ENCODE results near the gene CENPE.
"Not testable (repeated sequence)": the region's sequence is repeated elsewhere in the genome, so short reads cannot be mapped to it uniquely, and the experiment has no call there.

CENPE gene, protein sequence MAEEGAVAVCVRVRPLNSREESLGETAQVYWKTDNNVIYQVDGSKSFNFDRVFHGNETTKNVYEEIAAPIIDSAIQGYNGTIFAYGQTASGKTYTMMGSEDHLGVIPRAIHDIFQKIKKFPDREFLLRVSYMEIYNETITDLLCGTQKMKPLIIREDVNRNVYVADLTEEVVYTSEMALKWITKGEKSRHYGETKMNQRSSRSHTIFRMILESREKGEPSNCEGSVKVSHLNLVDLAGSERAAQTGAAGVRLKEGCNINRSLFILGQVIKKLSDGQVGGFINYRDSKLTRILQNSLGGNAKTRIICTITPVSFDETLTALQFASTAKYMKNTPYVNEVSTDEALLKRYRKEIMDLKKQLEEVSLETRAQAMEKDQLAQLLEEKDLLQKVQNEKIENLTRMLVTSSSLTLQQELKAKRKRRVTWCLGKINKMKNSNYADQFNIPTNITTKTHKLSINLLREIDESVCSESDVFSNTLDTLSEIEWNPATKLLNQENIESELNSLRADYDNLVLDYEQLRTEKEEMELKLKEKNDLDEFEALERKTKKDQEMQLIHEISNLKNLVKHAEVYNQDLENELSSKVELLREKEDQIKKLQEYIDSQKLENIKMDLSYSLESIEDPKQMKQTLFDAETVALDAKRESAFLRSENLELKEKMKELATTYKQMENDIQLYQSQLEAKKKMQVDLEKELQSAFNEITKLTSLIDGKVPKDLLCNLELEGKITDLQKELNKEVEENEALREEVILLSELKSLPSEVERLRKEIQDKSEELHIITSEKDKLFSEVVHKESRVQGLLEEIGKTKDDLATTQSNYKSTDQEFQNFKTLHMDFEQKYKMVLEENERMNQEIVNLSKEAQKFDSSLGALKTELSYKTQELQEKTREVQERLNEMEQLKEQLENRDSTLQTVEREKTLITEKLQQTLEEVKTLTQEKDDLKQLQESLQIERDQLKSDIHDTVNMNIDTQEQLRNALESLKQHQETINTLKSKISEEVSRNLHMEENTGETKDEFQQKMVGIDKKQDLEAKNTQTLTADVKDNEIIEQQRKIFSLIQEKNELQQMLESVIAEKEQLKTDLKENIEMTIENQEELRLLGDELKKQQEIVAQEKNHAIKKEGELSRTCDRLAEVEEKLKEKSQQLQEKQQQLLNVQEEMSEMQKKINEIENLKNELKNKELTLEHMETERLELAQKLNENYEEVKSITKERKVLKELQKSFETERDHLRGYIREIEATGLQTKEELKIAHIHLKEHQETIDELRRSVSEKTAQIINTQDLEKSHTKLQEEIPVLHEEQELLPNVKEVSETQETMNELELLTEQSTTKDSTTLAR (N-terminal part only)

DNA sequence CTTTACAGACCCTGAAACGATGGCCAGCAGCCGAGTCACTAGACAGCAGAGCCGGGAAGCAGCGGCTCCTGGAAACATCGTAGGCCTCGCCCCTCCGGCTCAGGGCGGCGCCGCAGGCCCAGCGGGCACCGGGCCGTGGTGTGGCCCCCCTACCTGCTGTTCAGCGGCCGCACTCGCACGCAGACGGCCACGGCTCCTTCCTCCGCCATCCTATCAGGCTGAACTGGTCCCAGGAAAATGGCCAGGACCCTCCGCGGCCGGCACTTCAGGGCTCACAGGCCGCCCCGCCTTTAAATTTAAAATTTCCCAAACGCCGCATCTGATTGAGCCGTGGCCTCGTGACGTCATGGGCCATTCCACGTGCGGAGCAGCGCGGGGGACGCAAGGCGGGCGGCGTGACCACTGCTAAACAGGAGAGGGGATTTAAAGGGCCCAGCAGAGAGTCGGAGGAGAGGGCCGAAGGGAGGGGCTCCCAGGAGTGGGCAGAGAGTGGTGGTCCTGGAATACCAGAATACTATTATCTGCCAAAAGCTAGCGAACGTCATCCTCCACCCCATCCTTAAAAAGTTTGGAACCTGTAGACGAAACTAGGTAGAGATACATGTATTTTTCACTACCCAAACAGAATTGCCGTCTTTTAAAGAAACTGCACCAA is at the start of gene CENPE:
TSS of gene CENPE (minus strand) at position 233 of the 655 bp plus-strand sequence. CDS start at position 209, 24 bp downstream.
- peak; percentile 35 for DNase-seq

DNA sequence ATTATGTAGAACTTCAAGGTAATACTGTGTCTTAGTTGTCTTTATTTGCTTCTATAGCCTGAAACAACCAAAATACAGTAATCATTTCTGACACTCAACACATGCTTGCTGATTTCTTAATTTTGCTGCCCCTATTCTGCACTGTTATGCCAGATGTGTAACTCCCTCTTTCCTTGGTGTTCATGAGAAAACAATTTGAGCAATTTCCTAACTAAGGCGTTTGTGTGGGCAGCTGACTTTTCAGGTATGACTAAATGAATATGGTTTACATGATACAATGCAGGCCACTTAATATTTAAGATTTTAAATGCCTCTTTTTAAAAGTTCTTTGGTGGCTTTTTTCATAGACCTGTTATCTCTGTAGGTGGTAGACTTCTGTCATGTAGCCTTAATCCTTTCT is 46.1 kb upstream of the CENPE start:
- DNase-seq = no peak

- not testable (repeated sequence) for DNase-seq
Observed at GRCh38 chr4:103230938-103231337, 32.8 kb upstream of the CENPE start.

DNA sequence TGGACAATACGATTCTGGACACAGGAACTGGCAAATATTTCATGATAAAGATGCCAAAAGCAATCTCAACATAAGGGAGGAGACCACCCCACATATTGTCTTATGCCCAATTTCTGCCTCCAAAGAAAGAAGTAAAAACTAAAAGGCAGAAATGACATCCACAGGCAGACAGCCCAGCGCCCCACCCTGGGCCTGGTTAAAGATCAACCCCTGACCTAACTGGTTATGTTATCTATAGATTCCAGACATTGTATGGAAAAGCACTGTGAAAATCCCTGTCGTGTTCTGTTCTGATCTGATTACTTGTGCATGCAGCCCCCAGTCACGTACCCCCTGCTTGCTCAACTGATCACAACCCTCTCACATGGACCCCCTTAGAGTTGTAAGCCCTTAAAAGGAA is 25.4 kb upstream of the CENPE start:
- DNase-seq = not testable (repeated sequence)

DNA sequence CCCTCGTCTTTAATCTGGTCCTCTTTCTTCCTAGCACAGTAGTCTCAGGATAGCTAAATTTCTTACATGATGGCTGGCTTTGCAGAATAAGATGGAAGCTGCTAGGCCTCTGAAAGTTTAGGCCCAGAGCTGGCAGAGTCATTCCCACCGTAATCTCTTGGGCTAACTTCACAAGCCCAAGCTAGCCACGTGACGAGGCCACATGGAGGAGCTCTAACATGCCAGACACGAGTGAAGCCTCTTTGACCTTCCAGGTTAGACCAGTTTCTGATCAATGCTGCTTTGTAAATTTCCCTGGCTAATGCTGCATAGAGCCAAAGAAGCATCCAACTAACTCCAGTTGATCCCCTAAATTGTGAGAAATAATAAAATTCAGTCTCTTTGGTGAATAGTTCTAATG is 9.5 kb upstream of the CENPE start:
- DNase-seq = peak; percentile 13

DNA sequence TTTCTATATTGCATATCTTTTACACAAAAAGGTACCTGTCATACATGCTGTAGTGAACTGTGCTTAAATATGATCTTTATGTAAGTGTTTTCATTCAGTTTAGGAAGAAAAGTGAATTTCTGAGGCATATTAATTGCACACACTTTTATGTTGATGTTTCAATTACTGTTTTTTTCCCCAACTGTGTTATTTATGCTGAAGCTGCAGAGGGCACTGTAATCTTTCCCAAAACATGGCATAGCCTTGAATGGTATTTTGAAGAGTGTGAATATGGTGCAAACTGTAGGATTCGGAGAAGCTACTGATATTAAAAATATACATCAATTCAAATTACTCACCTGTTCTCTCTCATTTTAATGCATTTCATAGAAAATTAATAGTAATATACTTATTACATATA is 6.0 kb upstream of the CENPE start:
- DNase-seq = no peak

DNA sequence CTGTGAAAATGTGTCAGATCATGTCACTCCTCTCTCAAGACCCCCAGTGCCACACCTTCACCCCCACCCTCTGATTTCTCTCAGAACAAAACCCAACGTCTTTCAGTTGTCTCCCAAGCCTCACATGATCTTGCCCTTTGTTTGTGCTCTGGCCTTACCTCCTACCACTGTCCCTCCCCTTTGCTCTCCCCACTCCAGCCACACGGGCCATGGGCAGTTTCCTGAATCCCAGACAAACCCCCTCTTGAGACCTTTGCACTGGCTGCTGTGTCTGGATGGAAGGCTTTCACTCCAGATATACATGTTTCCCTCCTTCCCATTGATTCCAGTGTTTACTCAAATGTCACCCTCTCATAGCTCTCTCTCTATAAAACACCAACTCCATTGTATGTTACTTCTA is 3.6 kb upstream of the CENPE start:
- no peak for DNase-seq

DNA sequence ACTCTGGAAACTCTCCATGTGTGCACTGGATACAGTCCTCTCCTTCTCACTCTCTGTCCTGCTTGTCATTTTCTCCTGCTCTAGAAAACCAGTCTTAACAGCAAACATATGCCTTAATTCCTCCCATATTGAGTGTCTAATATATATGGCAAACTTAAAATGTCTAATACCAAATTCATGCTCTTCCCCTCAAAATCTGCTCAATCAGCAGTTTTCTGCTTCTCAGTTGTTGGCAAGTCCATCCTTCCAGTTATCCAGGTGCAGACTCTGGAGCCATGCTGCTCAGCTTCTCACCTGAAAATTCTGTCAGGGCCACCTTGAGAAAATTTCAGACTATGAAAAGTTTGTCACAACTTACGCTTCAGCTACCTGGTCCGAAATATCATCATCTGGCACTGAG is 3.1 kb upstream of the CENPE start:
- DNase-seq = no peak

DNA sequence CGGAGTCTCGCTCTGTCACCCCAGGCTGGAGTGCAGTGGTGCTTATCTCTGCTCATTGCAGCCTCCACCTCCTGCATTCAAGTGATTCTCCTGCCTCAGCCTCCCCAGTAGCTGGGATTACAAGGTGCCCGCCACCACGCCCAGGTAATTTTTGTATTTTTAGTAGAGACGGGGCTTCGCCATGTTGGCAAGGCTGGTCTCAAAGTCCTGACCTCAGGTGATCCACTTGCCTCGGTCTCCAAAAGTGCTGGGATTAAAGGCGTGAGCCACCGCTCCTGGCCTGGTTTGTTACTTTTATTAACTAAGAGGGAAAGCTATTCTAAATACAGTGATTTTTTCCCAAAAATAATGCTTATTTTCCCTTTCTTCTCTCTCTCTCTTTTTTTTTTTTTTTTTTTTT is 866 bp upstream of the CENPE start:
- no peak for DNase-seq

GRCh38 chr4:103197765-103198110 is 405 bp downstream of the CENPE start:
- no peak for DNase-seq

GRCh38 chr4:103193457-103193856 is 4.7 kb downstream of the CENPE start:
- no peak for DNase-seq

GRCh38 chr4:103171006-103171405 is 27.1 kb downstream of the CENPE start:
- no peak for DNase-seq

DNA sequence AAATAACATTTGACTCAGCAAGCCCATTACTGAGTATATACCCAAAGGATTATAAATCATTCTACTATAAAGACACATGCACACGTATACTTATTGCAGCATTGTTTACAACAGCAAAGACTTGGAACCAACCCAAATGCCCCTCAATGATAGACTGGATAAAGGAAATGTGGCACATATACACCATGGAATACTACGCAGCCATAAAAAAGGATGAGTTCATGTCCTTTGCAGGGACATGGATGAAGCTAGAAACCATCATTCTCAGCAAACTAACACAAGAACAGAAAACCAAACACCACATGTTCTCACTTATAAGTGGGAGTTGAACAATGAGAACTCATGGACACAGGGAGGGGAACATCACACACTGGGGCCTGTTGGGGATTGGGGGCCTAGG is 28.4 kb downstream of the CENPE start:
- not testable (repeated sequence) for DNase-seq

DNA sequence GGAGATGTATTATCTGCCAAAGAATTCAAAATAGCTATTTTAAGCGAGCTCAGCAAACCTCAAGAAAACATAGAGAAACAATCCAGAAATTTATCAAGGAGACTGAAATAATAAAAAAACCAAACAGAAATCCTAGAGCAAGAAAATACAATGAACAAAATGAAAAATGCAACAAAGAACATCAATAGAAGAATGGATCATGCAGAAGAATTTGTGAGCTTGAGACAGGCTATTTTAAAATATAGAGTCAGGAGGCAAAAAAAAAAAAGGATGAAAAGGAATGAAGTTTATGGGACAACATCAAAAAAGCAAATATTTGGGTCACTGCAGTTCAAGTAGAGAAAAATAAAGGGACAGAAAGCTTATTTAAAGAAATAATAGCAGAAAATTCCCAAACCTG is 29.1 kb downstream of the CENPE start:
- DNase-seq = no peak

DNA sequence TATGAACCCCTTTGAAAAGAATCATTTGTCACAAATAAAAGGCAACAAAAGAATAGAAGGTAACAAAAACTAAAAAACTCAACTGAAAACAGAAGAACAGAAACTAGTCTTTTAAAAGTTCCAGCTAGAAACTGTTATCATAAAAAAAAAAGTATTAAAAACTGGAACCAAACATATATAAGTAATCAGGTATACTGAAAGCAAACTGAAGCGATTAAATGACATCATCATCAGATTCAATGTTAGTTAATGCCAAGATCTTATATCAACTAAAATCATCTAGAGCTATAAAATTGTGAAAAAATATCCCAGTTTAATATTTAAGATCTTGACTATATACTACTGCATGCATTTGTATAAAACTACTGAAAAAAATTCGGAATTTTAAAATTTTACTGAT is 36.0 kb downstream of the CENPE start:
- no peak for DNase-seq

DNA sequence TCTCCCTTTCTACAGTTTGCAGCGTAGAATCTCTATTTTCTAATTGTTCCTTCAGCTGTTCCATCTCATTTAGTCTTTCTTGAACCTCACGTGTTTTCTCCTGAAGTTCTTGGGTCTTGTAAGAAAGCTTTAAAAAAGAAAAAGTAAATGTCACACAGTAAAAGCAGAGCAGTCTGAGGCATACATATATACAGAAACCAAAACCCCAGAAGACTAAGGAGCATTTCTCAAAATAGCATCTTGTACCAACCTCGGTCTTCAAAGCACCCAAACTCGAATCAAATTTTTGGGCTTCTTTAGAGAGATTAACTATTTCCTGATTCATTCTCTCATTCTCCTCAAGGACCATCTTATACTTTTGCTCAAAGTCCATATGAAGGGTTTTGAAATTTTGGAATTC is 39.4 kb downstream of the CENPE start:
- DNase-seq = no peak

DNA sequence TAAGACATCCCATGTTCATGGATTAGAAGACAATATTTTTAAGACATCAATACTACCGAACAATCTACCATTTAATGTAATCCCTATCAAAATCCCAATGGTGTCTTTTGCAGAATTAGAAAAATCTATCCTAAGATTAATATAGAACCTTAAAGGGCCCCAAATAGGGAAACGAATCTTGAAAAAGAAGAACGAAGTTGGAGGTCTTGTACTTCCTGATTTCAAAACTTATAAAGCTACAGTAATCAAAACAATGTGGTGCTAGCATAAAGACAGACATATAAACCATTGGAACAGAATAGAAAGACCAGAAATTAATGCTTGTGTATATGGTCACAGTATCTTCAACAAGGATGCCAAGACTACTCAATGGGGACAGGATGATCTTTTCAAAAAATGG is 42.0 kb downstream of the CENPE start:
- no peak for DNase-seq

- no peak for DNase-seq
Observed at GRCh38 chr4:103152381-103152780, 45.8 kb downstream of the CENPE start.

DNA sequence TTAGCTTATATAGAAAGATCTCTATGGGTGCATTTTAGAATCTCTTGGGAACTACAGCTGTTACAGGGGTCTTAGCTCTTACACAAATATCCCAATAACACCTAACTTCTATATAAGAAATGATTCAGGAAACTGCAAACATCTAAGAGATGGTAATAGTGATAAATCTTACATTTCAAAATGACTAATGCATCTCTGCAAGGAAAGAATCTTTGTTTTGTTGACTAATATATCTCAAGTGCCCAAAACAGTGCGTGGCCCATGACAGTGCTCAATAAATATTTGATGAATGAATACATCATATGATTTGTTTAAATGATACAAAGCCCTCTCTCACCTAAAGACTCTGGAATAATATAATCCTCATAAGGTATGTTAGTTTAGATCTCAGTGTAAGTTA is 47.5 kb downstream of the CENPE start:
- no peak for DNase-seq

DNA sequence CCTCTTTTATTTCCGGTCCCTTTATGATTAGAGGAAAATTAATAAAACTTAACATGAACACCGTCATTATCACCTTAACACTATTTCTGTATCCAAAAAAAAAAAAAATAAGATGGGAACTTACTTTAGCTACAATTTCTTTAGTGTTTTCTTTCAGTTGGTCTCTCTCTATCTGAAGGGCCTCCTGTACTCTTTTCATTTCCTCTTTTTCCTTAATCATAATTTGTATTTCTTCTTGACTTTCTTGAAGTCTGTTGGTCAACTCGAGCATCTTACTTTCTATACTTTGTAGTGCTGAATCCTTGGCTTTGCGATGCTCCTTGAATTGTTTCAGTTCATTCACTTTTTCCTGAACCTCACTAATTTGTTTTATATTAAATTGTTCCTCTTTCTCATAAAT is 53.2 kb downstream of the CENPE start:
- no peak for DNase-seq

DNA sequence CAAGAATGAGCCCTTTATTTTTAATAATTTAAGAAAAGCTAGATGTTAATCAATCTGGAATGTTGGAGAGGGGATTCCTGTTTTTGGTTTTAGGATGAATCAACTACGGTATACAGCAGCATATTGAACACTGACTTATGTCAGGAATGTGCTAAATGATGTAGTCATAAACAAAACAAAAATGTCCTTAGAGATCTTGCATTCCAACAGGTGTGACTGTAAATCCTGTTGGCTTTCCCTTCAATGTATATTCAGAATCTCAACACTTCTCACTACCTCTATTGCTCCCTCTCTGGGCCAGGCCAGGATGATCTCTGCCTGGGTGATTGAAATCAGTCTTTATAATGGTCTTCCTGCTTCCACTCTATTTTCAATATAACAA is 60.7 kb downstream of the CENPE start:
- DNase-seq = no peak

DNA sequence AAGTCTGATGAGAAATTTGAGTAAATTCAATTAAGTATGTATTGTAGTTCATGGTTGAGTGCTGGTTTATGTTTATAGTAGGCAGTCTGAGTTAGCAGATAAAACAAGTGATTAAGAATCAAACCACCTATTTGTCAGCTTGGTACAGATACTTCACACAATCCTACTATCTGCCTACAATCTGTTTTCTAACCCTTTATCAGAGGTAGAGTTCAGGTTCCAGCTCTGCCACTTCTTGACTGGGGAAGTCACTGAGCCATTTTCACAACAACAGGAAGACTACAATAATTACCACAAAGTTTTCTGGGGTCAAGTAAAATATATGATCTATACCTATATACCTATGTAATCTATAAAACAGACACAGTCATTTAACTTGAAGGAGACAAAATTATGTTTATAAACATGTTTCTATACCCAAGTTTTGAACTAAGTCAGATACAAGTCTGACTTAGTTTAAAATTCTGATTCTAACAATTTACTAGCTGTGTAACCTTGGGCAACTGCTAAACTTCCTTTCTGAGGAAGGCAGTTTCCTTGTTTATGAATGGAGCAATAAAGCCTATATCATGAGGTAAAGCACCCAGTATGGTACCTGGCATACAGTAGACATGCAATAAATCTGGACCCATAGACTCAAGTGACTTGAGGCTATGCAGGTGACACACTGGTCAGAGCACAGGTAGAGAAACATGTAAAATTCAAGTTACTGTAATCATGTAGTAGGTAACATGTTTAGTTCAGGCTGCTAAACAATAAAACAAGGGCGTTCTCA is 61.3 kb downstream of the CENPE start:
- DNase-seq = no peak
